Tibial artery (tissue), 4 donors: Measurements from ENCODE around the gene RNU11.

ENCODE experiments used
- DNase-seq, 2 donors: peaks; one replicate each; pipeline ENCODE4 v3.0.0-alpha.2; 2019
- H3K27ac ChIP-seq, 2 donors: fragments of 200-600 bp; sonication (generic) in 1 of 2; 1 replicate in 1 of 2; 2 replicates in 1 of 2; pipeline ENCODE4 v1.5.1; 2018 to 2019; ENCODE audit warnings: mild to moderate bottlenecking in 1 of 2
- H3K27me3 ChIP-seq, 2 donors: fragments of 200-600 bp; sonication (generic) in 1 of 2; one replicate each; pipeline versions ENCODE4 v1.5.1 to v1.6.0; 2016 to 2019
- H3K36me3 ChIP-seq, 3 donors: fragments of 200-600 bp; sonication (generic) in 2 of 3; one replicate each; pipeline ENCODE4 v1.5.1; 2016 to 2019; ENCODE audit warnings: mild to moderate bottlenecking in 2 of 3
- H3K4me1 ChIP-seq, 4 donors: fragments of 200-600 bp; sonication (generic) in 2 of 4; 1 replicate in 3 of 4; 2 replicates in 1 of 4; pipeline ENCODE4 v1.5.1; 2016 to 2019
- H3K4me3 ChIP-seq, 2 donors: fragments of 200-600 bp; sonication (generic) in 1 of 2; 1 replicate in 1 of 2; 2 replicates in 1 of 2; pipeline ENCODE4 v1.5.1; 2018 to 2019; ENCODE audit warnings: mild to moderate bottlenecking in 2 of 2
- H3K9me3 ChIP-seq, 3 donors: fragments of 200-600 bp; sonication (generic) in 1 of 3; one replicate each; pipeline ENCODE4 v1.5.1; 2016 to 2019
- intact Hi-C: fragments of 100-400 bp; cut with DNase I; formaldehyde crosslinking; loops from one replicate; pipeline ENCODE4 v1.15.0; 2023; ENCODE audit warnings: low total_unique reads
- TF ChIP-seq, protein P1 (sequence below), 2 experiments: fragments of 200-600 bp in 1 of 2; fragments of 450-650 bp in 1 of 2; IDR thresholded peaks; one replicate each; pipeline ENCODE4 v1.5.1; 2017 to 2019; ENCODE audit warnings: antibody characterized with exemption in 2 of 2, mild to moderate bottlenecking in 1 of 2, moderate library complexity in 1 of 2

The RNU11 gene

GRCh38 chr1:28606771-28607170 is 41.6 kb upstream of the RNU11 start:
- Histone ChIP-seq H3K4me1 (peaks cover 0 to 7% (median 4%) of the 10 kb centered on the region in 4 donors), H3K27ac (no peak overlapping the region), H3K9me3 (no peaks in the 10 kb centered on the region), H3K4me3 (no peak overlapping the region), H3K36me3 (peaks cover 55 to 94% (median 66%) of the 10 kb centered on the region in 3 donors), H3K27me3 (no peaks in the 10 kb centered on the region)
- no peak for DNase-seq
- TF ChIP-seq, protein P1, sequence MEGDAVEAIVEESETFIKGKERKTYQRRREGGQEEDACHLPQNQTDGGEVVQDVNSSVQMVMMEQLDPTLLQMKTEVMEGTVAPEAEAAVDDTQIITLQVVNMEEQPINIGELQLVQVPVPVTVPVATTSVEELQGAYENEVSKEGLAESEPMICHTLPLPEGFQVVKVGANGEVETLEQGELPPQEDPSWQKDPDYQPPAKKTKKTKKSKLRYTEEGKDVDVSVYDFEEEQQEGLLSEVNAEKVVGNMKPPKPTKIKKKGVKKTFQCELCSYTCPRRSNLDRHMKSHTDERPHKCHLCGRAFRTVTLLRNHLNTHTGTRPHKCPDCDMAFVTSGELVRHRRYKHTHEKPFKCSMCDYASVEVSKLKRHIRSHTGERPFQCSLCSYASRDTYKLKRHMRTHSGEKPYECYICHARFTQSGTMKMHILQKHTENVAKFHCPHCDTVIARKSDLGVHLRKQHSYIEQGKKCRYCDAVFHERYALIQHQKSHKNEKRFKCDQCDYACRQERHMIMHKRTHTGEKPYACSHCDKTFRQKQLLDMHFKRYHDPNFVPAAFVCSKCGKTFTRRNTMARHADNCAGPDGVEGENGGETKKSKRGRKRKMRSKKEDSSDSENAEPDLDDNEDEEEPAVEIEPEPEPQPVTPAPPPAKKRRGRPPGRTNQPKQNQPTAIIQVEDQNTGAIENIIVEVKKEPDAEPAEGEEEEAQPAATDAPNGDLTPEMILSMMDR (IDR thresholded peaks at IDR 0.05) = no peak
- intact Hi-C loops = loop anchor here (10.0 kb wide), 1 partner anchor 212 kb away; no protein-coding TSS in a partner anchor

- intact Hi-C loops = no loop called here
- Histone ChIP-seq H3K4me3 (no peak overlapping the region), H3K27ac (no peak overlapping the region), H3K27me3 (no peaks in the 10 kb centered on the region), H3K36me3 (peaks cover 70 to 99% (median 81%) of the 10 kb centered on the region in 3 donors), H3K9me3 (no peaks in the 10 kb centered on the region), H3K4me1 (no peaks in the 10 kb centered on the region)
- no peak for DNase-seq
- TF ChIP-seq, protein P1 (IDR thresholded peaks at IDR 0.05) = no peak
These were observed 35.2 kb upstream of the RNU11 start for GRCh38 chr1:28613175-28613574.

GRCh38 chr1:28631713-28632112 is 16.7 kb upstream of the RNU11 start:
- TF ChIP-seq, protein P1 (IDR thresholded peaks at IDR 0.05) = no peak
- Histone ChIP-seq H3K4me3 (no peak overlapping the region), H3K4me1 (no peaks in the 10 kb centered on the region), H3K27me3 (no peaks in the 10 kb centered on the region), H3K27ac (no peak overlapping the region), H3K36me3 (no peaks in the 10 kb centered on the region), H3K9me3 (no peaks in the 10 kb centered on the region)
- intact Hi-C loops = no loop called here
- no peak for DNase-seq

- H3K4me3 ChIP-seq = no peak overlapping the region
- no peak for DNase-seq
- TF ChIP-seq, protein P1 (IDR thresholded peaks at IDR 0.05) = no peak
- no peak overlapping the region for H3K27ac ChIP-seq
- no peaks in the 10 kb centered on the region for H3K4me1 ChIP-seq
- H3K9me3 ChIP-seq = no peaks in the 10 kb centered on the region
- no peaks in the 10 kb centered on the region for H3K27me3 ChIP-seq
- intact Hi-C loops = no loop called here
- H3K36me3 ChIP-seq = no peaks in the 10 kb centered on the region
These were observed 15.8 kb upstream of the RNU11 start for GRCh38 chr1:28632560-28632959.

- TF ChIP-seq, protein P1 (IDR thresholded peaks at IDR 0.05) = no peak
- Histone ChIP-seq H3K4me3 (no peak overlapping the region), H3K27me3 (no peaks in the 10 kb centered on the region), H3K36me3 (no peaks in the 10 kb centered on the region), H3K4me1 (peaks cover 0 to 28% (median 19%) of the 10 kb centered on the region in 4 donors), H3K27ac (no peak overlapping the region), H3K9me3 (no peaks in the 10 kb centered on the region)
- intact Hi-C loops = loop anchor here (10.0 kb wide), 1 partner anchor 234 kb away; no protein-coding TSS in a partner anchor
- DNase-seq = no peak
These were observed 7.6 kb upstream of the RNU11 start for GRCh38 chr1:28640766-28641165.
